ENCODE data around the gene FBXO45.
"Not testable (repeated sequence)": the region's sequence is repeated elsewhere in the genome, so short reads cannot be mapped to it uniquely, and the experiment has no call there.

FBXO45 gene

GRCh38 chr3:196611761-196612483 is 43.5 kb downstream of the FBXO45 start:
- in situ Hi-C loops (cut with HindIII; ENCODE audit: low sequenced_read_pairs): no loop called here
- DNase-seq (ENCODE audit: low read depth): no peak
- TF ChIP-seq, protein P1, sequence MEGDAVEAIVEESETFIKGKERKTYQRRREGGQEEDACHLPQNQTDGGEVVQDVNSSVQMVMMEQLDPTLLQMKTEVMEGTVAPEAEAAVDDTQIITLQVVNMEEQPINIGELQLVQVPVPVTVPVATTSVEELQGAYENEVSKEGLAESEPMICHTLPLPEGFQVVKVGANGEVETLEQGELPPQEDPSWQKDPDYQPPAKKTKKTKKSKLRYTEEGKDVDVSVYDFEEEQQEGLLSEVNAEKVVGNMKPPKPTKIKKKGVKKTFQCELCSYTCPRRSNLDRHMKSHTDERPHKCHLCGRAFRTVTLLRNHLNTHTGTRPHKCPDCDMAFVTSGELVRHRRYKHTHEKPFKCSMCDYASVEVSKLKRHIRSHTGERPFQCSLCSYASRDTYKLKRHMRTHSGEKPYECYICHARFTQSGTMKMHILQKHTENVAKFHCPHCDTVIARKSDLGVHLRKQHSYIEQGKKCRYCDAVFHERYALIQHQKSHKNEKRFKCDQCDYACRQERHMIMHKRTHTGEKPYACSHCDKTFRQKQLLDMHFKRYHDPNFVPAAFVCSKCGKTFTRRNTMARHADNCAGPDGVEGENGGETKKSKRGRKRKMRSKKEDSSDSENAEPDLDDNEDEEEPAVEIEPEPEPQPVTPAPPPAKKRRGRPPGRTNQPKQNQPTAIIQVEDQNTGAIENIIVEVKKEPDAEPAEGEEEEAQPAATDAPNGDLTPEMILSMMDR (IDR thresholded peaks at IDR 0.05; ENCODE audit: low read depth, low read length, missing control alignments): no peak
- H3K4me3 ChIP-seq (ENCODE audit: low read depth, low read length): no peak overlapping the region

DNA sequence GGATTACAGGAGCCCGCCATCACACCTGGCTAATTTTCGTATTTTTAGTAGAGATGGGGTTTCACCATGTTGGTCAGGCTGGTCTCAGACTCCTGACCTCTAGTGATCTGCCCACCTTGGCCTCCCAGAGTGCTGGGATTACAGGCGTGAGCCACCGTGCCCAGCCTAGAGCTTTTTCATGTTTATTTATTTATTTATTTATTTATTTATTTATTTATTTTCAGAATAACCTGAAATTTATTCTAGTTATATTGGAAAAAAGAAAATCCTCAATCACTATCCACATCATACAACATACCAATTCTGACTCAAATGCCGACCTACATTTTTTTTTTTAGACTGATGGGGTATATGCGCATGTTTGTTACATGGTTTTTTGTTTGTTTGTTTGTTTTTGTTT is 46.8 kb downstream of the FBXO45 start:
- DNase-seq (ENCODE audit: low read depth); H3K4me3 ChIP-seq (ENCODE audit: low read depth, low read length); in situ Hi-C loops (cut with HindIII; ENCODE audit: low sequenced_read_pairs): not testable (repeated sequence)

DNA sequence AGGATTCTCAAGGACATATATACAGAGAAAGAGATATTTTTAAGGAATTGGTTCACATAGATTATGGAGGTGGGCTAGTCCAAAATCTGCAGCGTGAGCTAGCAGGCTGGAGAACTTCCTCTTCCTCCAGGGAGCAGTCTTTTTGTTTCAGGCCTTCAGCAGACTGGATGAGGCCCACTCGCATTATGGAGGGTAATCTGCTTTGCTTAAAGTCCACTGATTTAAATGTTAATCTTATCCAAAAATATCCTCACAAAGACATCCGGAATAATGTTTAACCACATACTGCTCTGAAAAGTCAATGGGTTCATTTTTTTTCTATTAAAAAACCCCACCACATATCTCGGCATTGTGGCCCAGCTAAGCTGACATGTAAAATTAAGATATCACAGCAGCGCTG is 48.8 kb downstream of the FBXO45 start:
- DNase-seq (ENCODE audit: low read depth): no peak
- H3K4me3 ChIP-seq (ENCODE audit: low read depth, low read length): no peak overlapping the region
- TF ChIP-seq, protein P1 (IDR thresholded peaks at IDR 0.05; ENCODE audit: low read depth, low read length, missing control alignments): no peak
- in situ Hi-C loops (cut with HindIII; ENCODE audit: low sequenced_read_pairs): no loop called here

- DNase-seq (ENCODE audit: low read depth): no peak
- H3K4me3 ChIP-seq (ENCODE audit: low read depth, low read length): no peak overlapping the region
- TF ChIP-seq, protein P1 (IDR thresholded peaks at IDR 0.05; ENCODE audit: low read depth, low read length, missing control alignments): no peak
- in situ Hi-C loops (cut with HindIII; ENCODE audit: low sequenced_read_pairs): no loop called here
Observed at GRCh38 chr3:196619223-196619622, 50.8 kb downstream of the FBXO45 start.

- DNase-seq (ENCODE audit: low read depth); in situ Hi-C loops (cut with HindIII; ENCODE audit: low sequenced_read_pairs); H3K4me3 ChIP-seq (ENCODE audit: low read depth, low read length): not testable (repeated sequence)
Observed at GRCh38 chr3:196619627-196620026, 51.2 kb downstream of the FBXO45 start.

GRCh38 chr3:196620161-196620604 is 51.7 kb downstream of the FBXO45 start:
- in situ Hi-C loops (cut with HindIII; ENCODE audit: low sequenced_read_pairs): no loop called here
- DNase-seq (ENCODE audit: low read depth): no peak
- no peak overlapping the region for H3K4me3 ChIP-seq (ENCODE audit: low read depth, low read length)
- TF ChIP-seq, protein P1 (IDR thresholded peaks at IDR 0.05; ENCODE audit: low read depth, low read length, missing control alignments): no peak

GRCh38 chr3:196620684-196621083 is 52.2 kb downstream of the FBXO45 start:
- in situ Hi-C loops (cut with HindIII; ENCODE audit: low sequenced_read_pairs): no loop called here
- TF ChIP-seq, protein P1 (IDR thresholded peaks at IDR 0.05; ENCODE audit: low read depth, low read length, missing control alignments): no peak

More at GRCh38 chr3:196620684-196621083, 52.2 kb downstream of the FBXO45 start:
- no peak overlapping the region for H3K4me3 ChIP-seq (ENCODE audit: low read depth, low read length)
- no peak for DNase-seq (ENCODE audit: low read depth)

Data from astrocyte of the cerebellum (primary cell).